GM12878 (cell line): Measurements from ENCODE around the gene EFCAB11. TPM values are rescaled to one million over a fixed set of nuclear protein-coding genes. Genes with fewer than 3 reads are reported as not detected.

Source experiments
- ATAC-seq: fragments of 200-7000 bp; cut with Tn5 transposase; 3 replicates; pipeline ENCODE4 v1.9.1; 2020; ENCODE audit warnings: mild to moderate bottlenecking, moderate library complexity
- BruUV-seq: library from RNA; stranded (reverse); fragments of 400-500 nt; replicated peaks from 2 replicates; lab custom pipeline; 2021; lab: Mats Ljungman, UMichigan
- CTCF ChIA-PET: fragments of 300-600 bp; sonication (Branson Sonifier 250); formaldehyde crosslinking; extraction: SDS; loops from one replicate; lab custom pipeline; 2021; ENCODE audit warnings: inconsistent platforms; lab: Yijun Ruan, JAX
- POLR2A ChIA-PET: fragments of 350-600 bp; formaldehyde crosslinking; extraction: SDS; loops from one replicate; lab custom pipeline; 2021; ENCODE audit warnings: inconsistent platforms; lab: Charles Lee
- RAD21 ChIA-PET: fragments of 300-600 bp; sonication (Branson Sonifier 250); formaldehyde crosslinking; loops from one replicate; lab custom pipeline; 2023; ENCODE audit warnings: antibody characterized with exemption; ENCODE audit not compliant: unreplicated experiment; lab: Charles Lee
- SMC1A ChIA-PET: fragments of 300-600 bp; sonication (Branson Sonifier 250); formaldehyde crosslinking; loops from one replicate; lab custom pipeline; 2023; ENCODE audit not compliant: unreplicated experiment, uncharacterized antibody; lab: Charles Lee
- DNase-seq: peaks from one replicate; pipeline ENCODE4 v3.0.0-alpha.2; 2011; ENCODE audit warnings: low read depth, low spot score
- FAIRE-seq: peaks from 3 replicates; lab custom pipeline; 2011; peaks lifted over from hg19 to GRCh38; lab: Jason Lieb, UNC
- H2AFZ ChIP-seq: 2 replicates; pipeline ENCODE4 v1.6.0; 2011; ENCODE audit warnings: low read depth, low read length, control low read depth; ENCODE audit not compliant: control insufficient read depth
- H3K27ac ChIP-seq: 2 replicates; pipeline ENCODE4 v1.5.1; 2011; ENCODE audit warnings: control low read depth; ENCODE audit not compliant: control insufficient read depth, insufficient read depth
- H3K27me3 ChIP-seq, 2 experiments: replicated peaks in 1 of 2; 2 replicates each; pipeline versions ENCODE4 v1.6.0 to v1.6.1; 2011; ENCODE audit warnings: low read length in 1 of 2; ENCODE audit not compliant: control insufficient read depth in 2 of 2, insufficient read depth in 2 of 2
- H3K36me3 ChIP-seq, 2 experiments: 2 replicates each; pipeline ENCODE4 v1.5.1; 2011; ENCODE audit warnings: low read length in 1 of 2; ENCODE audit not compliant: control insufficient read depth in 2 of 2, insufficient read depth in 2 of 2
- H3K4me1 ChIP-seq: 2 replicates; pipeline ENCODE4 v1.6.1; 2011; ENCODE audit warnings: mild to moderate bottlenecking, low read length, moderate library complexity, mixed read lengths; ENCODE audit not compliant: control insufficient read depth, insufficient read depth
- H3K4me2 ChIP-seq: 2 replicates; pipeline ENCODE4 v1.6.0; 2011; ENCODE audit warnings: control low read depth; ENCODE audit not compliant: control insufficient read depth, insufficient read depth
- H3K4me3 ChIP-seq: fragments of 200-600 bp; sonication (generic); 2 replicates; pipeline ENCODE4 v1.5.1; 2016
- H3K79me2 ChIP-seq: 2 replicates; pipeline ENCODE4 v1.6.0; 2011; ENCODE audit warnings: low read length; ENCODE audit not compliant: control insufficient read depth, insufficient read depth
- H3K9ac ChIP-seq: 2 replicates; pipeline ENCODE4 v1.8.0; 2011; ENCODE audit warnings: low read length, control low read depth, mixed read lengths; ENCODE audit not compliant: control insufficient read depth, insufficient read depth
- H3K9me3 ChIP-seq: replicated peaks from 3 replicates; pipeline ENCODE4 v1.5.1; 2011; ENCODE audit warnings: mild to moderate bottlenecking, low read length; ENCODE audit not compliant: control insufficient read depth, insufficient read depth
- H4K20me1 ChIP-seq: 2 replicates; pipeline ENCODE4 v1.6.0; 2011; ENCODE audit not compliant: control insufficient read depth, insufficient read depth
- BHLHE40 ChIP-seq, 2 experiments: fragments of 450-650 bp in 1 of 2; IDR thresholded peaks; 2 replicates each; pipeline ENCODE4 v1.6.1; 2011 to 2017; ENCODE audit warnings: low read depth in 2 of 2, borderline replicate concordance in 1 of 2, improper control_type of control experiment in 1 of 2, low read length in 1 of 2, mild to moderate bottlenecking in 1 of 2
- MEF2A ChIP-seq: IDR thresholded peaks from 2 replicates; pipeline ENCODE4 v1.6.1; 2011; ENCODE audit warnings: low read depth, mild to moderate bottlenecking, low read length, moderate library complexity; ENCODE audit not compliant: insufficient read depth
- POLR2A ChIP-seq: IDR thresholded peaks from 2 replicates; pipeline ENCODE4 v1.6.1; 2011; ENCODE audit warnings: low read depth, mild to moderate bottlenecking, low read length
- SUZ12 ChIP-seq: fragments of 200-600 bp; sonication (generic); IDR thresholded peaks from one replicate; pipeline ENCODE4 v1.6.1; 2018; ENCODE audit warnings: antibody characterized with exemption, mild to moderate bottlenecking; ENCODE audit not compliant: unreplicated experiment
- TAF1 ChIP-seq: IDR thresholded peaks from 2 replicates; pipeline ENCODE4 v1.6.1; 2011; ENCODE audit warnings: mild to moderate bottlenecking, low read depth, low read length, borderline replicate concordance
- WGBS: methylation state at CpG from one replicate; pipeline ENCODE4 v1.1.6; 2016; ENCODE audit warnings: low lambda C conversion rate; ENCODE audit not compliant: insufficient replicate concordance, insufficient coverage; ENCODE audit errors: missing lambda C conversion rate; 5-methylcytosine and 5-hydroxymethylcytosine counted together
- in situ Hi-C: fragments of 300-500 bp; cut with MboI; formaldehyde crosslinking; loops from 9 replicates; pipeline ENCODE4 v1.14.3; 2018; ENCODE audit warnings: mixed read lengths
- intact Hi-C: fragments of 100-400 bp; cut with micrococcal nuclease; formaldehyde crosslinking; loops from one replicate; pipeline ENCODE4 v1.14.2; 2022; ENCODE audit not compliant: unreplicated experiment
- polyA plus RNA-seq, 11 experiments: library from polyadenylated mRNA; depleted of rRNA in 4 of 11; unstranded in 6 of 11; stranded (reverse) in 5 of 11; fragments of >200 nt; fragmentation: Nextera tagmentation in 4 of 11; fragmentation: Illumina TruSeq in 1 of 11; extraction: Ambion mirVana in 4 of 11; extraction: Trizol in 1 of 11; gene quantifications; 1 replicate in 1 of 11; 2 replicates in 10 of 11; pipeline versions ENCODE4 v1.2.1 to v1.2.3, GENCODE V29; 2011 to 2016; ENCODE audit warnings: inconsistent platforms in 2 of 11, missing spikeins in 2 of 11, low read depth in 1 of 11
- total RNA-seq, 4 experiments: library from RNA; depleted of rRNA in 3 of 4; stranded (reverse); fragments of >200 nt in 3 of 4; fragmentation: Illumina TruSeq in 1 of 4; extraction: Trizol in 1 of 4; gene quantifications; 2 replicates each; pipeline versions ENCODE4 v1.2.1 to v1.2.3, GENCODE V29; 2013 to 2021
- TF ChIP-seq, protein P1 (sequence below): IDR thresholded peaks from 2 replicates; pipeline ENCODE4 v1.6.1; 2012; ENCODE audit warnings: low read depth, low read length, improper control_type of control experiment
- TF ChIP-seq, protein P2 (sequence below): fragments of 450-650 bp; IDR thresholded peaks from 2 replicates; pipeline ENCODE4 v1.6.1; 2017; ENCODE audit warnings: mild to moderate bottlenecking, moderate library complexity
- TF ChIP-seq, protein P3 (sequence below): fragments of 450-650 bp; conservative IDR thresholded peaks from 2 replicates; pipeline ENCODE4 v1.6.1; 2017; ENCODE audit warnings: mild to moderate bottlenecking, moderate library complexity
- TF ChIP-seq, protein P4 (sequence below): fragments of 450-650 bp; formaldehyde crosslinking; IDR thresholded peaks from 2 replicates; pipeline ENCODE4 v1.4.0; 2020; ENCODE audit warnings: mild to moderate bottlenecking, moderate library complexity

Gene EFCAB11
- total and polyA plus RNA-seq, 10 of the 15 experiments (the other 5 are each of a cell fraction or from before 2014, with no cell fraction given): 8.6 to 37.4 (median 18.0) TPM

DNA sequence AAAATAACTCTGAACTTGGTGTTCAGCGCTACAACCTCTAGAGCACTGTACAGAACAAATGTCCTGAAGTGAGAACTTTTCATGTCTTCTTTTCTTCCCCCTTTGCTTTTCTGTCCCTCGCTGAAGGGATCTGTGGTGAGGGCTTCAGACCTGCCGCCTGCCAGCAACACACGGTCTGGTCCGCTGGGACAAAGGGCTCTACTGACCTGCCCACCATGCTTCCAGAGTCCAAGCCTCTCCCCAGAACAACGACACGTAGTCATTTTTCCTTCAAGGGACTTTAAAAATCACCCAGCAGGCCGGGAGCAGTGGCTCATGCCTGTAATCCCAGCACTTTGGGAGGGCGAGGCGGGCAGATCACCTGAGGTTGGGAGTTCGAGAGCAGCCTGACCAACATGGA is 140.4 kb downstream of the EFCAB11 start (continued):
- TF ChIP-seq TAF1: no peak
- TF ChIP-seq, protein P1, sequence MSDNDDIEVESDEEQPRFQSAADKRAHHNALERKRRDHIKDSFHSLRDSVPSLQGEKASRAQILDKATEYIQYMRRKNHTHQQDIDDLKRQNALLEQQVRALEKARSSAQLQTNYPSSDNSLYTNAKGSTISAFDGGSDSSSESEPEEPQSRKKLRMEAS: no peak
- TF ChIP-seq, protein P2, sequence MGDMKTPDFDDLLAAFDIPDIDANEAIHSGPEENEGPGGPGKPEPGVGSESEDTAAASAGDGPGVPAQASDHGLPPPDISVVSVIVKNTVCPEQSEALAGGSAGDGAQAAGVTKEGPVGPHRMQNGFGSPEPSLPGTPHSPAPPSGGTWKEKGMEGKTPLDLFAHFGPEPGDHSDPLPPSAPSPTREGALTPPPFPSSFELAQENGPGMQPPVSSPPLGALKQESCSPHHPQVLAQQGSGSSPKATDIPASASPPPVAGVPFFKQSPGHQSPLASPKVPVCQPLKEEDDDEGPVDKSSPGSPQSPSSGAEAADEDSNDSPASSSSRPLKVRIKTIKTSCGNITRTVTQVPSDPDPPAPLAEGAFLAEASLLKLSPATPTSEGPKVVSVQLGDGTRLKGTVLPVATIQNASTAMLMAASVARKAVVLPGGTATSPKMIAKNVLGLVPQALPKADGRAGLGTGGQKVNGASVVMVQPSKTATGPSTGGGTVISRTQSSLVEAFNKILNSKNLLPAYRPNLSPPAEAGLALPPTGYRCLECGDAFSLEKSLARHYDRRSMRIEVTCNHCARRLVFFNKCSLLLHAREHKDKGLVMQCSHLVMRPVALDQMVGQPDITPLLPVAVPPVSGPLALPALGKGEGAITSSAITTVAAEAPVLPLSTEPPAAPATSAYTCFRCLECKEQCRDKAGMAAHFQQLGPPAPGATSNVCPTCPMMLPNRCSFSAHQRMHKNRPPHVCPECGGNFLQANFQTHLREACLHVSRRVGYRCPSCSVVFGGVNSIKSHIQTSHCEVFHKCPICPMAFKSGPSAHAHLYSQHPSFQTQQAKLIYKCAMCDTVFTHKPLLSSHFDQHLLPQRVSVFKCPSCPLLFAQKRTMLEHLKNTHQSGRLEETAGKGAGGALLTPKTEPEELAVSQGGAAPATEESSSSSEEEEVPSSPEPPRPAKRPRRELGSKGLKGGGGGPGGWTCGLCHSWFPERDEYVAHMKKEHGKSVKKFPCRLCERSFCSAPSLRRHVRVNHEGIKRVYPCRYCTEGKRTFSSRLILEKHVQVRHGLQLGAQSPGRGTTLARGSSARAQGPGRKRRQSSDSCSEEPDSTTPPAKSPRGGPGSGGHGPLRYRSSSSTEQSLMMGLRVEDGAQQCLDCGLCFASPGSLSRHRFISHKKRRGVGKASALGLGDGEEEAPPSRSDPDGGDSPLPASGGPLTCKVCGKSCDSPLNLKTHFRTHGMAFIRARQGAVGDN: no peak
- TF ChIP-seq, protein P3, sequence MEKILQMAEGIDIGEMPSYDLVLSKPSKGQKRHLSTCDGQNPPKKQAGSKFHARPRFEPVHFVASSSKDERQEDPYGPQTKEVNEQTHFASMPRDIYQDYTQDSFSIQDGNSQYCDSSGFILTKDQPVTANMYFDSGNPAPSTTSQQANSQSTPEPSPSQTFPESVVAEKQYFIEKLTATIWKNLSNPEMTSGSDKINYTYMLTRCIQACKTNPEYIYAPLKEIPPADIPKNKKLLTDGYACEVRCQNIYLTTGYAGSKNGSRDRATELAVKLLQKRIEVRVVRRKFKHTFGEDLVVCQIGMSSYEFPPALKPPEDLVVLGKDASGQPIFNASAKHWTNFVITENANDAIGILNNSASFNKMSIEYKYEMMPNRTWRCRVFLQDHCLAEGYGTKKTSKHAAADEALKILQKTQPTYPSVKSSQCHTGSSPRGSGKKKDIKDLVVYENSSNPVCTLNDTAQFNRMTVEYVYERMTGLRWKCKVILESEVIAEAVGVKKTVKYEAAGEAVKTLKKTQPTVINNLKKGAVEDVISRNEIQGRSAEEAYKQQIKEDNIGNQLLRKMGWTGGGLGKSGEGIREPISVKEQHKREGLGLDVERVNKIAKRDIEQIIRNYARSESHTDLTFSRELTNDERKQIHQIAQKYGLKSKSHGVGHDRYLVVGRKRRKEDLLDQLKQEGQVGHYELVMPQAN: no peak
- TF ChIP-seq, all 136 proteins: peak for 0

DNA sequence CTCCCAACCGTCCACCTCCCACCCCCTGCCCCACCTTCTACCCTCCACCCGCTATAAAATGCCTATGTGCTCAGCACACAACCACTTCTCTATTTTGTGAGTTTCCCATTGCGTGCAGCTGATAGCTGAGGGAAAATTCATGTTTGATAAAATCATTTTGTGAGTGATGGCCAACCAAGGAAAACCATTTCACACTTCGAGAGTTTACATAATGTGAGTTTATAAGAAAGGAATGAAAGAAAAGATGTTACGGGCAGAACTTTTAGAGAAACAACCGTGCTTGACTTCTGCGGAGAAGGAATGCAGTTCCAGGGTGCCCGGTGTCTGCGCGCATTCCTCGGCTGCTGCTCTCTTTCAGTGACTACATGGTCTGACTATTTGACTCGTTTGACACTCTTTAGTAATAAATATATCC is 140.9 kb downstream of the EFCAB11 start:
- Histone ChIP-seq H4K20me1 (no peaks in the 10 kb centered on the region), H3K79me2 (no peaks in the 10 kb centered on the region), H3K9ac (no peak overlapping the region), H3K4me3 (no peak overlapping the region), H3K4me1 (no peaks in the 10 kb centered on the region), H2AFZ (no peak overlapping the region), H3K4me2 (no peak overlapping the region), H3K9me3 (no peaks in the 10 kb centered on the region), H3K27me3 (no peaks in the 10 kb centered on the region), H3K36me3 (no peaks in the 10 kb centered on the region), H3K27ac (no peak overlapping the region)
- ATAC-seq: no peak
- intact Hi-C loops (no loop called here), in situ Hi-C loops (no loop called here)
- DNase-seq: no peak
- BruUV-seq: no TSS peak
- FAIRE-seq: no peak
- ChIA-PET POLR2A (no interaction called here), RAD21 (interaction anchor here (0.6 kb wide), 1 partner anchor 246 kb away, joined by 3 read pairs; no protein-coding TSS in a partner anchor), CTCF (no interaction called here), SMC1A (no interaction called here)
- WGBS: 74% methylated on average over 10 of the region's 12 CpGs
- TF ChIP-seq POLR2A: no peak
- TF ChIP-seq BHLHE40 (IDR thresholded peaks at IDR 0.05; ENCODE audit: borderline replicate concordance in 1 of 2, low read depth in 2 of 2, low read length in 1 of 2): no peak
- TF ChIP-seq, protein P4, sequence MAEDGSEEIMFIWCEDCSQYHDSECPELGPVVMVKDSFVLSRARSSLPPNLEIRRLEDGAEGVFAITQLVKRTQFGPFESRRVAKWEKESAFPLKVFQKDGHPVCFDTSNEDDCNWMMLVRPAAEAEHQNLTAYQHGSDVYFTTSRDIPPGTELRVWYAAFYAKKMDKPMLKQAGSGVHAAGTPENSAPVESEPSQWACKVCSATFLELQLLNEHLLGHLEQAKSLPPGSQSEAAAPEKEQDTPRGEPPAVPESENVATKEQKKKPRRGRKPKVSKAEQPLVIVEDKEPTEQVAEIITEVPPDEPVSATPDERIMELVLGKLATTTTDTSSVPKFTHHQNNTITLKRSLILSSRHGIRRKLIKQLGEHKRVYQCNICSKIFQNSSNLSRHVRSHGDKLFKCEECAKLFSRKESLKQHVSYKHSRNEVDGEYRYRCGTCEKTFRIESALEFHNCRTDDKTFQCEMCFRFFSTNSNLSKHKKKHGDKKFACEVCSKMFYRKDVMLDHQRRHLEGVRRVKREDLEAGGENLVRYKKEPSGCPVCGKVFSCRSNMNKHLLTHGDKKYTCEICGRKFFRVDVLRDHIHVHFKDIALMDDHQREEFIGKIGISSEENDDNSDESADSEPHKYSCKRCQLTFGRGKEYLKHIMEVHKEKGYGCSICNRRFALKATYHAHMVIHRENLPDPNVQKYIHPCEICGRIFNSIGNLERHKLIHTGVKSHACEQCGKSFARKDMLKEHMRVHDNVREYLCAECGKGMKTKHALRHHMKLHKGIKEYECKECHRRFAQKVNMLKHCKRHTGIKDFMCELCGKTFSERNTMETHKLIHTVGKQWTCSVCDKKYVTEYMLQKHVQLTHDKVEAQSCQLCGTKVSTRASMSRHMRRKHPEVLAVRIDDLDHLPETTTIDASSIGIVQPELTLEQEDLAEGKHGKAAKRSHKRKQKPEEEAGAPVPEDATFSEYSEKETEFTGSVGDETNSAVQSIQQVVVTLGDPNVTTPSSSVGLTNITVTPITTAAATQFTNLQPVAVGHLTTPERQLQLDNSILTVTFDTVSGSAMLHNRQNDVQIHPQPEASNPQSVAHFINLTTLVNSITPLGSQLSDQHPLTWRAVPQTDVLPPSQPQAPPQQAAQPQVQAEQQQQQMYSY (CRISPR knock-in tag): no peak
- no peak for TF ChIP-seq MEF2A
- TF ChIP-seq SUZ12: no peak
